ENCODE data around the gene ASAH2. TPM values are rescaled to one million over a fixed set of nuclear protein-coding genes. Genes with fewer than 3 reads are reported as not detected.

ASAH2 gene
- polyA plus RNA-seq, 1 experiment: 1.6 TPM

GRCh38 chr10:50281210-50281966 is 30.1 kb upstream of the ASAH2 start:
- no peak for DNase-seq (ENCODE audit: low read depth, low spot score)

DNA sequence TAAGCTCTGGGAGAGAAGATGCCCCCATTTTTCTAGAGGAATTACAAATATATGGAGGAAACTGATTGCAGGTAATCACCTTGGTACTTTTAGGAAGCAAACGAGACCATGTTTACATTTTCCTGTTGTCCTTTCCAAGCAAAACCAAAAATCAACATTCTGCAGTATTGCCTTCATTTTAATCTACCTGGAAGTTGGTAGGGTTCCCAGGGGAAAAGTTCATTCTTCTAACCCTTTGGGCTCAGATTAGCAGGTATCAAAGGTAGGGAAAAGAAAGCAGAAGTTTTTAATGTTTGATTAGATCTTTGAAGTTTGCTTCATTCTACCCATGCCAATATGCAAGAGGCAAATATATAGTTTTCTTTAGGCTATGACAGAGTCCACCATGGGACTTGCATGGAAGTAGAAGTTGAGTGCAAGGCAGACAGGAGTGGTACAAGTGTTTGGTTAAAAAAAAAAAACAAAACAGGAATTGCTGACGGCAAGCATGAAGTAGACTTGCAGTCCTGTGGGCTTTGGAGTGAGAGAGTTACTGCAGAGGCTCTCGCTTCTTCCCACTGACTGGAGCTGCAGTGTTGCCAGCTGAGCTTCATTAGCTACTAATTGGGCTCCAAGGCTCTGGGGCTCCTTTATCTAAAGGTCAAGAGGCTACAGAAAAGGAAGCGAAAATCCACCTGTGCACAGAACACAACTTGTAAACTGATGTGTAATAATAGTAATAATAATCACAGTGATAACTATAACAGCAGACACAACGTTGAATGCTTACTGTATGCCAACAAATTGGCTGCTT is 28.9 kb upstream of the ASAH2 start:
- Histone ChIP-seq H3K9me3 (ENCODE audit: control insufficient read depth, insufficient read depth, low read length) (no peaks in the 10 kb centered on the region), H3K4me3 (ENCODE audit: low read depth, low read length) (no peak overlapping the region), H3K27me3 (ENCODE audit: control insufficient read depth, insufficient read depth, low read length) (peaks cover 10% of the 10 kb centered on the region), H3K27ac (ENCODE audit: low read depth, low read length) (no peak overlapping the region)
- TF ChIP-seq, protein P1, sequence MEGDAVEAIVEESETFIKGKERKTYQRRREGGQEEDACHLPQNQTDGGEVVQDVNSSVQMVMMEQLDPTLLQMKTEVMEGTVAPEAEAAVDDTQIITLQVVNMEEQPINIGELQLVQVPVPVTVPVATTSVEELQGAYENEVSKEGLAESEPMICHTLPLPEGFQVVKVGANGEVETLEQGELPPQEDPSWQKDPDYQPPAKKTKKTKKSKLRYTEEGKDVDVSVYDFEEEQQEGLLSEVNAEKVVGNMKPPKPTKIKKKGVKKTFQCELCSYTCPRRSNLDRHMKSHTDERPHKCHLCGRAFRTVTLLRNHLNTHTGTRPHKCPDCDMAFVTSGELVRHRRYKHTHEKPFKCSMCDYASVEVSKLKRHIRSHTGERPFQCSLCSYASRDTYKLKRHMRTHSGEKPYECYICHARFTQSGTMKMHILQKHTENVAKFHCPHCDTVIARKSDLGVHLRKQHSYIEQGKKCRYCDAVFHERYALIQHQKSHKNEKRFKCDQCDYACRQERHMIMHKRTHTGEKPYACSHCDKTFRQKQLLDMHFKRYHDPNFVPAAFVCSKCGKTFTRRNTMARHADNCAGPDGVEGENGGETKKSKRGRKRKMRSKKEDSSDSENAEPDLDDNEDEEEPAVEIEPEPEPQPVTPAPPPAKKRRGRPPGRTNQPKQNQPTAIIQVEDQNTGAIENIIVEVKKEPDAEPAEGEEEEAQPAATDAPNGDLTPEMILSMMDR (IDR thresholded peaks at IDR 0.05; ENCODE audit: low read depth, low read length): no peak
- DNase-seq (ENCODE audit: low read depth, low spot score): no peak
- ChIA-PET POLR2A (no interaction called here), CTCF (no interaction called here)

More at GRCh38 chr10:50281210-50281966, 30.1 kb upstream of the ASAH2 start:
- H3K4me3 ChIP-seq (ENCODE audit: low read depth, low read length): no peak overlapping the region
- CTCF ChIA-PET: no interaction called here
- TF ChIP-seq, protein P1 (IDR thresholded peaks at IDR 0.05; ENCODE audit: low read depth, low read length): no peak
- H3K27ac ChIP-seq (ENCODE audit: low read depth, low read length): no peak overlapping the region
- POLR2A ChIA-PET: no interaction called here
- H3K27me3 ChIP-seq (ENCODE audit: control insufficient read depth, insufficient read depth, low read length): peaks cover 8% of the 10 kb centered on the region
- H3K9me3 ChIP-seq (ENCODE audit: control insufficient read depth, insufficient read depth, low read length): no peaks in the 10 kb centered on the region

- no peak for DNase-seq (ENCODE audit: low read depth, low spot score)
Observed at GRCh38 chr10:50279489-50279888, 28.2 kb upstream of the ASAH2 start.

DNA sequence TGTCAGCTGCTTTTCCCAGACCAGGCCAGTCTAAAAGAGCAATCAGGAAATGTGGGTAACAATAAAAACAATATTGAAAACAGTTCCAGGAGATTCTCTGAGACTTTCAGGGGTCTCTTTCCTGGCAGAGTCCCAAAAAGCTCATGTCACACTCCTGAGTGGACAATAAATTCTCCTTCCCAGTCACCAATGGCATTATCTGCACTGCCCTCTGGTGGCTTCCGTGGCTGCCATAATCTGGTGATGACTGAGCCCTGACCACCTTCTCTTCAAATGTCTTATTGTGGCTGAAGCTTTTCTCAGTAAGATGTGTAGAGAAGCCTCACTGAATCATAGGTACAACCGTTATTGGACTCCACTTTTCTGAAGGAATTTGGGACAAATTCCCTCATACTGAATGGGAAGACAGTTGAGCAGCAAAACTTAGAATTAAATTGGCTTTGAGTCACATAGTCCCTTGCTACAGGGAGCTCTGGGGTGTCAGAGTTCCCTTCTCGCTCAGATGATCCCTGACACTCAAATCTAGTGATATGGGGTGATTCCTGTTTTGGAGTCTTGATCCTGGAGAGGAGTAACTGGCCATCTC is 24.4 kb upstream of the ASAH2 start:
- DNase-seq (ENCODE audit: low read depth, low spot score): no peak
- TF ChIP-seq, protein P1 (IDR thresholded peaks at IDR 0.05; ENCODE audit: low read depth, low read length): peak; percentile 46
- POLR2A ChIA-PET: no interaction called here
- Histone ChIP-seq H3K27me3 (ENCODE audit: control insufficient read depth, insufficient read depth, low read length) (peaks cover 10% of the 10 kb centered on the region), H3K27ac (ENCODE audit: low read depth, low read length) (no peak overlapping the region), H3K9me3 (ENCODE audit: control insufficient read depth, insufficient read depth, low read length) (no peaks in the 10 kb centered on the region), H3K4me3 (ENCODE audit: low read depth, low read length) (no peak overlapping the region)
- CTCF ChIA-PET: interaction anchor here (0.6 to 2.5 kb wide), 10 partner anchors 9 to 337 kb away, joined by 3 to 9 read pairs (median 3); no protein-coding TSS in a partner anchor

More at GRCh38 chr10:50279489-50279888, 28.2 kb upstream of the ASAH2 start:
- no peak overlapping the region for H3K27ac ChIP-seq (ENCODE audit: low read depth, low read length)
- peaks cover 12% of the 10 kb centered on the region for H3K27me3 ChIP-seq (ENCODE audit: control insufficient read depth, insufficient read depth, low read length)
- no peak overlapping the region for H3K4me3 ChIP-seq (ENCODE audit: low read depth, low read length)
- TF ChIP-seq, protein P1 (IDR thresholded peaks at IDR 0.05; ENCODE audit: low read depth, low read length): no peak
- CTCF ChIA-PET: no interaction called here
- H3K9me3 ChIP-seq (ENCODE audit: control insufficient read depth, insufficient read depth, low read length): no peaks in the 10 kb centered on the region
- POLR2A ChIA-PET: no interaction called here

All from AG04450 (cell line).